Neural progenitor cell (in vitro differentiated cells): ENCODE data around the gene FUT2.

Experiments
- EZH2 ChIP-seq: fragments of 200-600 bp; sonication (generic); IDR thresholded peaks from 2 replicates; pipeline ENCODE4 v1.6.1; 2017; ENCODE audit warnings: antibody characterized with exemption, mild to moderate bottlenecking, moderate library complexity
- EZH2phosphoT487 ChIP-seq: fragments of 200-600 bp; sonication (generic); IDR thresholded peaks from 2 replicates; pipeline ENCODE4 v1.6.1; 2017; ENCODE audit warnings: antibody characterized with exemption
- TF ChIP-seq, protein P1 (sequence below): fragments of 200-600 bp; sonication (generic); IDR thresholded peaks from 2 replicates; pipeline ENCODE4 v1.5.1; 2017; ENCODE audit warnings: antibody characterized with exemption, mild to moderate bottlenecking

DNA sequence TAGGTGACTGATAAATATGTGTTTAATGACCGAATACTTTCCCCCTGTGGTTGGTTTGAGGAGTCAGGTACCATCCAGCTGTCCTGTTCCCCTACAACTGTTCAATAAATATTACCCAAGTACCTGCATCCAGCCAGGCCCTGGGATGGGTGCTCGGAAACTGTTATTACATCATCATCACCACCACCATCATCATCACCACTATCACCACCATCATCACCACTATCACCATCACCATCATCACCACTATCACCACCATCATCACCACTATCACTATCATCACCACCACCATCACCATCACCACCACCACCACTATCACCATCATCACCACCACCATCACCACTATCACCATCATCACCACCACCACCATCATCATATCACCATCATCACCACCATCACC lies 27.0 kb upstream of the FUT2 start:
- TF ChIP-seq, protein P1, sequence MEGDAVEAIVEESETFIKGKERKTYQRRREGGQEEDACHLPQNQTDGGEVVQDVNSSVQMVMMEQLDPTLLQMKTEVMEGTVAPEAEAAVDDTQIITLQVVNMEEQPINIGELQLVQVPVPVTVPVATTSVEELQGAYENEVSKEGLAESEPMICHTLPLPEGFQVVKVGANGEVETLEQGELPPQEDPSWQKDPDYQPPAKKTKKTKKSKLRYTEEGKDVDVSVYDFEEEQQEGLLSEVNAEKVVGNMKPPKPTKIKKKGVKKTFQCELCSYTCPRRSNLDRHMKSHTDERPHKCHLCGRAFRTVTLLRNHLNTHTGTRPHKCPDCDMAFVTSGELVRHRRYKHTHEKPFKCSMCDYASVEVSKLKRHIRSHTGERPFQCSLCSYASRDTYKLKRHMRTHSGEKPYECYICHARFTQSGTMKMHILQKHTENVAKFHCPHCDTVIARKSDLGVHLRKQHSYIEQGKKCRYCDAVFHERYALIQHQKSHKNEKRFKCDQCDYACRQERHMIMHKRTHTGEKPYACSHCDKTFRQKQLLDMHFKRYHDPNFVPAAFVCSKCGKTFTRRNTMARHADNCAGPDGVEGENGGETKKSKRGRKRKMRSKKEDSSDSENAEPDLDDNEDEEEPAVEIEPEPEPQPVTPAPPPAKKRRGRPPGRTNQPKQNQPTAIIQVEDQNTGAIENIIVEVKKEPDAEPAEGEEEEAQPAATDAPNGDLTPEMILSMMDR, result no peak
- TF ChIP-seq EZH2 (no peak), EZH2phosphoT487 (no peak)
